Stimulated activated CD8-positive, alpha-beta memory T cell treated with anti-CD3 and anti-CD28 coated beads, Interleukin-4, amount 100 ng/mL, for 4 hours (primary cell): Measurements from ENCODE around the gene PRSS57.
"Not testable (repeated sequence)": the region's sequence is repeated elsewhere in the genome, so short reads cannot be mapped to it uniquely, and the experiment has no call there.

Experiments
- DNase-seq, 2 donors: peaks; one replicate each; pipeline ENCODE4 v3.0.0-alpha.2; 2020; ENCODE audit warnings: low read depth in 2 of 2, low spot score in 1 of 2

The PRSS57 gene

GRCh38 chr19:723714-724113, 28.5 kb upstream of the PRSS57 start:
- no peak for DNase-seq

- no peak for DNase-seq
These were observed 28.0 kb upstream of the PRSS57 start for GRCh38 chr19:723247-723646.

DNA sequence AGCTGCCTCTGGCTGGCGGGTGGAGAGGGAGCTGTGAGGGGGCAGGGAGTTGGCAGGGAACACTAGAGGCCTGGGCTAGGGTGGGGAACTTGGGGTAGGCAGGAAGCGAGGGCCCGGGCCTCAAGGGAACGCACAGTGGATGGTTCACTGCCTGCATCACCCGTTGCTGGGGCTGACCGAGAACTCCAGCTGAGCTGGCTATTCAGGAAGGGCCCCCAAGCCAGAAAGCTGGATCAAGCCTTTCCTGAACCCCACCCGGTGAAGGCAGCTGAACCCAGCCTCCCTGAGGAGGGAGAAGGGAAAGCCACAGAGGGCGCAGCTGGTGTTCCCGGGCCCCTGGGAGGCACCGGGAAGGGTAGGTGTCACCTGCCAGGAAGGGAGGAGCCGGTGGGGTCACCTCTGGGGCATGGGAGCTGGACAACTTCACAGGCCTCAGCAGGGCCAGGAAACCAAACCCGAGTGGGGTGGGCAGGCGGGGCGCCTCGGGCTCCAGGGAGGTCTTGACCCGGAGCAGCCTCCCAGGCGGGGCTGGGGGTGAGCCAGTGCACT, 27.4 kb upstream of the PRSS57 start:
- no peak for DNase-seq

DNA sequence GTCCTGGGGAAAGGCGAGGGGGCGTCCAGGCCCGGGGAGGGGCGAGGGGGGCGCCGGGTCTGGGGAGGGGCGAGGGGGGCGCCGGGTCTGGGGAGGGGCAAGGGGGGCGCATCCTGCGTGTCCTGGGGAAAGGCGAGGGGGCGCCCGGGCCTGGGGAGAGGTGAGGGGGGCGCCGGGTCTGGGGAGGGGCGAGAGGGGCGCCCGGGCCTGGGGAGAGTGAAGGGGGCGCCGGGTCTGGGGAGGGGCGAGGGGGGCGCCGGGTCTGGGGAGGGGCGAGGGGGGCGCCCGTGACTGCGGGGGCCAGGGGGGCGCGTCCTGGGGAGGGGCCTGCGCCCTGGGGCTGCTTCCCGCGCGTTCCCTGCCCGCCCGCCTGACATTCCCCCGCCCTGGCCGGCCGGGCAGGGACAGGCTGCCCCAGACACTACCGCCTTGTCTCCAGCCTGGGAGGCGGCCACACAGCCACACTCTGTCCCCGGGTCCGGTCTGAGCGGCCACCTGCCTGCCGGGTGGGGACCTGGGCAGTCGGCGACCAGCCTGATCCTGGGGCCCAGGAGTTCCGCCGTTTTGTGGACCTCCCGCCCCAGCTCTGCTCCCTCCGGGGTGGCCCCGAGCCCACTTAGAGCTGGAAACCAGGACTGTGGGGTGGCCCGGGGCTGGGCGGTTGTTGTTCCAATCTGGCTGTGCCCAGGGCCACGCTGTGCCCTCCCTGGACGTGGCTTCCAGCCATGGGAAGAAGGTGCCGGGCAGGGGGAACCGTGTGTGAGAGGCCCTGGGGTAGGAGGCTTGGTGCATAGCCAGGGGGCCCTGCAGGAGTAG, 25.3 kb upstream of the PRSS57 start:
- DNase-seq, result no peak

DNA sequence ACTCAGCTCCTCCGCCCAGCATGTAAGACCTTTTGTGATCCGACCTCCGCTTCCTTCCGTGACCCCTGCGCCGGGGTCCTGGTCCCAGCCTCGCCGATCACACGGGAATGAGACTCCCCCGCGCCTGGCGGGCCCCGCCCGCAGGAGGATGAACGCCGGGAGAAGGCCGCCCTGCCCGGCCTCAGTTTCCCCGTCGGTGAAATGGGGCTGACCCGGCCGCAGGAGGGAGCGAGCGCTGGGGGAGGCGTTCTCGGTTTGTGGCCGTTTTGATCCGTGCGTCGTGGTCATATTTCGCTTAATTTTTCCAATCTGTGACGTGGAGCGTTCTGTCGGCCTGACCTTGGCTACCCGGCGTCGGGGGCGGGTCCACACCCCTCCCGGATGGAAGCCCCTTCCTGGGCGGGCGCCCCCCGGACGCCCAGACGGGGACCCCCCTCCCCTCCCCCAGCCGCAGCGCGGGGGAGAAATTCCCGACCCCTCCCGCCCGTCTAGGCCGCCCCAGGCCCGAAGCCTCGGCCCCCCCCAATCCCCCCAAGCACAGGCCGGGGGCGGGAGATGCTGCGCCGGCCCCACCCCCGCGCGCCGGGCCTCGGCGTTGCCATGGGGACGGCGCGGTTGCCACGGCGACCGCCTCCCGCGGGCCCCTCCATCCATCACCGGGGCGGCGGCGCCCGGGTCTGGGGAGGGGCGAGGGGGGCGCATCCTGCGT, 24.5 kb upstream of the PRSS57 start:
- DNase-seq, result no peak

- DNase-seq, result no peak
These were observed 23.8 kb upstream of the PRSS57 start for GRCh38 chr19:718991-719512.

DNA sequence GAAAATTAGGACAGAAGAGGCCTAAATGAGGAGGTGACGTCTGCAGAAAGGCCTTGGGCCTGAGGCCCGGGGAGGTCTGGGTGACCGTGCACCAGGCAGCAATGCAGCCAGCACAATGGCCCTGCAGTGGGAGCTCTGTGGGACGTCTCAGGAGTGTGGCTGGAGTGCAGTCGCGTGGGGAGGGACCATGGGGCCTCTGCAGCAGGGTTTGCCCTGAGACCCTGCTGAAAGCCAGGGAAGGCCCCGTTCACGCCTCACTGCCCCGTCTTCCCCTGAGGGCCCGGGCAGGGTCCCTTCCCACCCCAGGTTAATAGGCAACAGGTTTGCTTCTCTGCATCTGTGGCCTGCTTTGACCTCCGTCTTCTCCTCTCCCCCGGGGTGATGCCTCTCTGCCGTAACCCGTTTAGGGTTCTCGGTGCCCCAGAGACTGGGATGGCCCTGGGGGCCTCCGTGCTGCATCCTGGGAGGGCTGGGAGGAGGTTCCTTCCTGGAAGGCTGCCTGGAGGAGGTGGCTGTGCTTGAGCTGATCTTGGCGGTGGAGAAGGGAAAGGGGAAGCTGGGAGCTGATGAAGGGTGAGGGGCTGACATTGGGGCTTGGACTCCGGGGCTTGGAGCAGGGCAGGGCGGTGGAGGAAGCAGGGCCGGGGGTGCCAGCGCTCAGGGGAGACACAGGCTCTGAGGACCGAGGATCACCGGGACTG, 23.1 kb upstream of the PRSS57 start:
- no peak for DNase-seq

DNA sequence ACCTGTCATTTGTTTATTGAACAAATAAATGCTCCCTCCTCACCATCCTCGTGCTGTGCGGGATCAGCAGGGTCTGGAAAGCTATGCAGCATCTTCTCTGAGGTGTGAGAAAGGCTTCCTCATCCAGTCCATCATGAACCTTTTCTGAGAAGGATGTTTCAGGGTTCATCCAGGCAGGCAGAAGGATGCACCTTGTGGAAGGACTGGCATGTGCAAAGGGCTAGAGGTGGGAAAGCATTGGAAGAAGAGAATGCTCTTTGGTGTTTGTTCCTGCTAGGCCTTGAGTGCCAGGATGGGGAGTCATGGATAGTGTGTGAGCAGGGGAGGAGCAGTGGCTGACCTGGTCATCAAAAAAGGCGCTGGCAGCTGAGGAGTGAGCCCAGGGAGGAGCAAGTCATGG, 20.1 kb upstream of the PRSS57 start:
- DNase-seq, result no peak

- no peak for DNase-seq
These were observed 16.0 kb upstream of the PRSS57 start for GRCh38 chr19:711254-711653.

DNA sequence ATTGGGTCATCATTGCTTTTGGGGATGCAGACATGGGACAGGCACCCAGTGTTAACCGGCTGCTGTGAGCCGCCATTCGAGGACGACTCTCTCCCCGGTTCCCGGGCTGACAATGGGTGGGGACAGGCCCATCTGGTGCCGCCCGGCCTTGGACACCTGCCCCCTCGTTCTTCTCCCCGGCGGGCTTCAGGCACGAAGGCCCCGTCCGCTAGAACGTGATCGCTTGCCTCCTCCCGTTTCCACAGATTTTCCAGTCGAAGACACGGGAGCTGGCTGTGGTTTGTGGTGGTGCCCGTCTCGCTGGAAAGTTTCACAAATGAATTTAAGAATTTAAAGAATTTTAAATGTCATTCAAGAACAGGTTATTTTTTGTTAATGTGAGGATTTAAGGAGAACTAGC, 15.5 kb upstream of the PRSS57 start:
- no peak for DNase-seq

- DNase-seq, result no peak
These were observed 14.8 kb upstream of the PRSS57 start for GRCh38 chr19:709965-710571.

DNA sequence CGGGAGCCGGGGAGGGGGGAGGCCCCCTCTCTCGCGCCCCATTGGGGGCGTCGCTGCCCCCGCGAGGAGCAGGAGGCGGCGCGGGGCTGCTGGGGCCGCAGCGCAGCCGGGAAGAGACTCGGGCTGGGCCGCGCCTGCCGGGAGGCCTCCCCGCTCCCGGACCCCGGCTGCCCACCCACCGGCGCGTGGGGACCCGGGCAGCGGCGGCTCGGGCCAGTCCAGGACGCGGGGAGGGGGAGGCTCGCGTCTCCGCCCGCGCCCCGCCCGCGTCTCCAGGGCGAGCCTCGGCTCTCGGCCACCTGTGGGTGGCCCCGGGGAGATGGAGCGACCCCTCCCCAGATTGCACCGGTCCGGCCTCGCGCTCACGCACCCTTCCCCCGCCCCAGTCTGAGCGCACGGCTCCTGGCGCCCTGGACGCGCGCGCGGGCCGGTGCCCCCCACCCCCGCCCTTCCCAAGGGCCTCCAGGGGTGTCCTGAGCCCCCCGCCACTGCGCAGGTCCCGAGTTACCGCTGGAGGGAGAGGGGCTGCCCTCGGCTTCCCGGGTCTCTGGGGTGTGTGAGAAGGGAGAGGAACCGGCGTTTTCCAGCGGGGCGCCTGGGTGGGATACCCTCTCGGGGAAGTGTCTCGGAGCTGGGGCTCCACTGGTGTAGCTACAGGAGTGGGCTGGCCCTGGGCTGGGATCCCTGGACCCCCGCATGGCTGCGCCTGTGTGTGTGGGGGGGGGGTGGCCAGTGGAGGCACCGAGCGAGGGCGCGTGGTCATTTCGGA, 14.1 kb upstream of the PRSS57 start:
- DNase-seq, result no peak

DNA sequence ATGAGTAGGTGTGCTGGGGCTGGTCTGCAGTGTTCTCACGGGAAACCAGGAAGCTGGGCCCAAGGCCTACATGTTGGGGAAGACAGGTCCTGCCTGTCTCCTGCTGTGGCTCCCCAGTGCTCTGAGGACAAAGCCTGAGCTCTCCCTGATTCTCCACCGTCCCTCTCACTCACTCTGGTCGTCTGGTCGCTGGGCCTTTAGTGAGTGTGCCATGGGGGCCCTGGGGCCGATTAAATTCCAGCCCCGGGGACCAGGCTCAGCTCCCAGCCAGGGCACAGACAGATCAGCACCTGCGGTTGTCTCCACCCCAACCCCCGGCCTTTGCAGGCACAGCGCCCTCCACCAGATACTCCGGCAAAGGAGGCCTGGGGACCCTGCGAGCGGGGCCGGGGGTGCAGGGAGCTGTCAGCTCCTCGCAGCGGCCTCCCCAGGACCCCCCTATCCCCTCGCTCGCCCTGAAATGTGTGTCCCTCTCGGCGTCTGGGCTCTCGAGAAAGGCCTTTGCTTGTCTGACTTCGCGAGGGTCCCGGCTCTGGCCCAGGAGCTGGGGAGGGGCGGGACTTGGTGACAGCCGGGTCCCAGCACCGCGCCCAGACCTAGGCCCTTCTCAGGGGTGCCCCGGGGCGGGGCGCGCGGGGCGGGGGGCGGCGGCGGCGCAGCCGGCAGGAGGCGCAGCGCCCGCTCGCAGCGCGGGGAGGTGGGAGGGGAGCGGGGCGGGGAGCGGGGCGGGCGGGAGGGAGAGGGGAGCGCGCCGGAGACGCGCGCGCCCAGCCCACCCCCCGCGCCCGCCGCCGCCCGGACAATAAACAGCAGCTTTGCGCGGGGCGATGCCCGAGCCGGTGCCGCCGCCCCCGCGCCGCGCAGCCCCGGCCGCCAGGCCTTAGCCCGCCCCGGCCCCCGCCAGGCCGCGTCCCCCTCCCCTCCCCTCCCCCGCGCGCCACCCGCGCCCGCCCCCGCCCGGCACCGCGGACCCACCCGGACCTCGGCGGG, 13.2 kb upstream of the PRSS57 start, which contains the start of gene PALM:
Gene PALM, plus strand, starts transcription at position 782 of the 990 bp plus-strand sequence. CDS start 212 bp downstream, outside the sequence.
- DNase-seq, result no peak

- DNase-seq, result no peak
These were observed 9.1 kb upstream of the PRSS57 start for GRCh38 chr19:704447-704741.

DNA sequence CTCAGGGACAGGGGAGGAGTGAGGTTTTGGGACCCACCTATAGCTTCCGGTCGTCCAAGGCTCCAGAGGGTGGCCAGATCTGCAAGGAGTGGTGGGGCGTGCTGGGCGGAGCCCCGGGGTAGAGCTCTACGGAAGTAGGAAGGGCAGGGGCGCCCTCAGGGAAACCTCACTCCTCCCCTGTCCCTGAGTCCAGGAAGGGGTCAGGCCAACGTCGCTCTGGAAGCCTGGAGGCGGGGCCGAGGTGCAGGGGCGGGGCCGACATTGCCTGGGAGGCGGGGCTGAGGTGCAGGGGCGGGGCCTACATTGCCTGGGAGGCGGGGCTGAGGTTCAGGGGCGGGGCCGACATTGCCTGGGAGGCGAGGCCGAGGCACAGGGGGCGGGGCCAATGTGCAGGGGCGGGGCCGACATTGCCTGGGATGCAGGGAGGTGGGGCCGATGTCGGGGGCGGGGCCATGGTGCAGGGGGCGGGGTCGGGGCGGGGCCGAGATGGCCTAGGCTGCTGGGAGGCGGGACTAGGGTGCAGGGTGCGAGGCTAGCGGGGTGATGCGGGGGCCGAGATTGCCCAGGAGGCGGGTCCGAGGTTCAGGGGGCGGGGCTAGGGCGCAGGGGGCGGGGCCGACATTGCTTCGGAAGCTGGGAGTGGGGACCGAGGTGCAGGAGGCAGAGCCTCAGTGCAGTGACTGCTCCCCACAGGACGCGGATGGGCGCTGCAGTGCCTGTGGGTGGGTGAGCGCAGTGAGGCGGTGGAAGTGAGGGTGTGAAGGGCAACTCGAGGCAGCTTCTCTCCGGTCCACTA, 8.6 kb upstream of the PRSS57 start:
- DNase-seq, result no peak

DNA sequence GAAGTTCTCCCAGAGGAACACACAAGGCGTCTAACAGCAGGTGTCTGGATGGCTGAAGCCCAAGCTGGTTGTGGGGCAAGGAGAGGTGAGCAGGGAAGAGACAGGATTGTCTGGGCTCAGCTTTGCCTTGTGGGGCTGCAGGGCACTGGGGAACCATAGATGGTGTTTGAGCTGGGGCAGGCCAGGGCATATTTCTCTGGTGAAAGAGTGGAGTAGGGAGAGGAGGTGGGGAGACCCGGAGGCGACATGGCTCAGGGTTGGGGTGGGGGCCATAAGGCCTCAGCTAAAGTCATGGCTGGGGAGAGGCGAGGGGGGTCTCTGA, 8.0 kb upstream of the PRSS57 start:
- no peak for DNase-seq

DNA sequence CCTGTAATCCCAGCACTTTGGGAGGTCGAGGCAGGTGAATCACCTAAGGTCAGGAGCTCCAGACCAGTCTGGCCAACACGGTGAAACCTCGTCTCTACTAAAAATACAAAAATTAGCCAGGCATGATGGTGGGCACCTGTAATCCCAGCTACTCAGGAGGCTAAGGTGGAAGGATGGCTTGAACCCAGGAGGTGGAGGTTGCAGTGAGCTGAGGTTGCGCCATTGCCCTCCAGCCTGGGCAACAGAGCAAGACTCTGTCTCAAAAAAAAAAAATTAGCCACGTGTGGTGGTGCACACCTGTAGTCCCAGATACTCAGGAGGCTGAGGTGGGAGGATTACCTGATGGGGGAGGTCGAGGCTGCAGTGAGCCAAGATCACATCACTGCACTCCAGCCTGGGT, 7.6 kb upstream of the PRSS57 start:
- not testable (repeated sequence) for DNase-seq

DNA sequence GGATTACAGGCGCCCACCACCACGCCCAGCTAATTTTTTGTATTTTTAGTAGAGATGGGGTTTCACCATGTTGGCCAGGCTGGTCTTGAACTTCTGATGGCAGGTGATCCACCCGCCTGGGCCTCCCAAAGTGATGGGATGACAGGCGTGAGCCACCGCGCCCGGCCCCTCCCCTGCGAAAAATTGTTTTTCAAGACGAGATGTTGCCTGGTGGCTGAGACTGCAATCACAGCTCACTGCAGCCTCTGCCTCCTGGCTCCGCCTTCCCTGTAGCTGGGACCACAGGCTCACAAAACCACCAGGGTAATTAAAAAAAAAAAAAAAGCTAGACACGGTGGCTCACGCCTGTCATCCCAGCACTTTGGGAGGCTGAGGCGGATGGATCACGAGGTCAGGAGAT, 4.6 kb upstream of the PRSS57 start:
- not testable (repeated sequence) for DNase-seq

- DNase-seq, result not testable (repeated sequence)
These were observed 3.3 kb upstream of the PRSS57 start for GRCh38 chr19:698529-698928.
